Nephron (organoid): ENCODE data around the gene ODAD4.

ENCODE experiments used
- H3K27ac Mint-ChIP-seq, 3 experiments: 2 replicates each; pipeline ENCODE4 v1.8.0; 2020; ENCODE audit warnings: mixed read lengths in 3 of 3, mild to moderate bottlenecking in 2 of 3, moderate library complexity in 1 of 3
- H3K27me3 Mint-ChIP-seq: 2 replicates; pipeline ENCODE4 v1.8.0; 2021; ENCODE audit warnings: low read depth, mild to moderate bottlenecking, moderate library complexity, mixed read lengths
- H3K36me3 Mint-ChIP-seq: 2 replicates; pipeline ENCODE4 v1.8.0; 2020; ENCODE audit warnings: low read depth, mixed read lengths
- H3K4me1 Mint-ChIP-seq: 2 replicates; pipeline ENCODE4 v1.8.0; 2020; ENCODE audit warnings: mixed read lengths
- H3K4me3 Mint-ChIP-seq, 3 experiments: 2 replicates each; pipeline ENCODE4 v1.8.0; 2020; ENCODE audit warnings: mild to moderate bottlenecking in 3 of 3, mixed read lengths in 3 of 3, moderate library complexity in 2 of 3
- H3K9me3 Mint-ChIP-seq: 2 replicates; pipeline ENCODE4 v1.8.0; 2020; ENCODE audit warnings: mixed read lengths
- TF ChIP-seq, protein P1 (sequence below), 3 experiments: fragments of 200-600 bp; sonication (generic); IDR thresholded peaks; one replicate each; pipeline ENCODE4 v1.5.0; 2021; ENCODE audit warnings: antibody characterized with exemption in 3 of 3; ENCODE audit not compliant: unreplicated experiment in 3 of 3

ODAD4 gene

GRCh38 chr17:41962111-41962510 lies 31.7 kb downstream of the ODAD4 start:
- TF ChIP-seq, protein P1, sequence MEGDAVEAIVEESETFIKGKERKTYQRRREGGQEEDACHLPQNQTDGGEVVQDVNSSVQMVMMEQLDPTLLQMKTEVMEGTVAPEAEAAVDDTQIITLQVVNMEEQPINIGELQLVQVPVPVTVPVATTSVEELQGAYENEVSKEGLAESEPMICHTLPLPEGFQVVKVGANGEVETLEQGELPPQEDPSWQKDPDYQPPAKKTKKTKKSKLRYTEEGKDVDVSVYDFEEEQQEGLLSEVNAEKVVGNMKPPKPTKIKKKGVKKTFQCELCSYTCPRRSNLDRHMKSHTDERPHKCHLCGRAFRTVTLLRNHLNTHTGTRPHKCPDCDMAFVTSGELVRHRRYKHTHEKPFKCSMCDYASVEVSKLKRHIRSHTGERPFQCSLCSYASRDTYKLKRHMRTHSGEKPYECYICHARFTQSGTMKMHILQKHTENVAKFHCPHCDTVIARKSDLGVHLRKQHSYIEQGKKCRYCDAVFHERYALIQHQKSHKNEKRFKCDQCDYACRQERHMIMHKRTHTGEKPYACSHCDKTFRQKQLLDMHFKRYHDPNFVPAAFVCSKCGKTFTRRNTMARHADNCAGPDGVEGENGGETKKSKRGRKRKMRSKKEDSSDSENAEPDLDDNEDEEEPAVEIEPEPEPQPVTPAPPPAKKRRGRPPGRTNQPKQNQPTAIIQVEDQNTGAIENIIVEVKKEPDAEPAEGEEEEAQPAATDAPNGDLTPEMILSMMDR (IDR thresholded peaks at IDR 0.05; ENCODE audit: unreplicated experiment in 3 of 3): no peak
- Mint-ChIP-seq H3K27ac (no peak overlapping the region), H3K9me3 (no peaks in the 10 kb centered on the region), H3K36me3 (no peaks in the 10 kb centered on the region), H3K27me3 (peaks cover 16% of the 10 kb centered on the region), H3K4me1 (peaks cover 49% of the 10 kb centered on the region), H3K4me3 (no peak overlapping the region)

- H3K9me3 Mint-ChIP-seq: no peaks in the 10 kb centered on the region
- peaks cover 45% of the 10 kb centered on the region for H3K4me1 Mint-ChIP-seq
- peak overlapping the region; percentile 19 to 51 (median 44) for H3K27ac Mint-ChIP-seq
- peaks cover 16% of the 10 kb centered on the region for H3K27me3 Mint-ChIP-seq
- TF ChIP-seq, protein P1 (IDR thresholded peaks at IDR 0.05; ENCODE audit: unreplicated experiment in 3 of 3): peak; percentile 75 to 91 (median 89)
- peaks cover 2% of the 10 kb centered on the region for H3K36me3 Mint-ChIP-seq
- H3K4me3 Mint-ChIP-seq: peak overlapping the region; percentile 49 to 69 (median 58)
Measured at GRCh38 chr17:41962768-41963434, 32.5 kb downstream of the ODAD4 start.

GRCh38 chr17:41965694-41966462 lies 35.5 kb downstream of the ODAD4 start:
- TF ChIP-seq, protein P1 (IDR thresholded peaks at IDR 0.05; ENCODE audit: unreplicated experiment in 3 of 3): no peak

GRCh38 chr17:41966463-41967140 lies 36.2 kb downstream of the ODAD4 start, which contains the start of gene CNP:
TSS of gene CNP (plus strand) at chr17:41966795. CDS start at chr17:41966885, 90 bp downstream.
- Mint-ChIP-seq H3K36me3 (peaks cover 28% of the 10 kb centered on the region), H3K27ac (peak within 1 kb of the TSS; percentile 73 to 86 (median 75)), H3K27me3 (peaks cover 5% of the 10 kb centered on the region), H3K4me1 (peaks cover 45% of the 10 kb centered on the region), H3K4me3 (peak within 1 kb of the TSS; percentile 84 to 88 (median 87)), H3K9me3 (no peaks in the 10 kb centered on the region)
- TF ChIP-seq, protein P1 (IDR thresholded peaks at IDR 0.05; ENCODE audit: unreplicated experiment in 3 of 3): no peak

More at GRCh38 chr17:41965694-41966462, 35.5 kb downstream of the ODAD4 start:
- Mint-ChIP-seq H3K4me1 (peaks cover 46% of the 10 kb centered on the region), H3K27ac (peak overlapping the region; percentile 73 to 86 (median 75)), H3K4me3 (peak overlapping the region; percentile 82 to 87 (median 84)), H3K9me3 (no peaks in the 10 kb centered on the region), H3K36me3 (peaks cover 23% of the 10 kb centered on the region), H3K27me3 (peaks cover 5% of the 10 kb centered on the region)

DNA sequence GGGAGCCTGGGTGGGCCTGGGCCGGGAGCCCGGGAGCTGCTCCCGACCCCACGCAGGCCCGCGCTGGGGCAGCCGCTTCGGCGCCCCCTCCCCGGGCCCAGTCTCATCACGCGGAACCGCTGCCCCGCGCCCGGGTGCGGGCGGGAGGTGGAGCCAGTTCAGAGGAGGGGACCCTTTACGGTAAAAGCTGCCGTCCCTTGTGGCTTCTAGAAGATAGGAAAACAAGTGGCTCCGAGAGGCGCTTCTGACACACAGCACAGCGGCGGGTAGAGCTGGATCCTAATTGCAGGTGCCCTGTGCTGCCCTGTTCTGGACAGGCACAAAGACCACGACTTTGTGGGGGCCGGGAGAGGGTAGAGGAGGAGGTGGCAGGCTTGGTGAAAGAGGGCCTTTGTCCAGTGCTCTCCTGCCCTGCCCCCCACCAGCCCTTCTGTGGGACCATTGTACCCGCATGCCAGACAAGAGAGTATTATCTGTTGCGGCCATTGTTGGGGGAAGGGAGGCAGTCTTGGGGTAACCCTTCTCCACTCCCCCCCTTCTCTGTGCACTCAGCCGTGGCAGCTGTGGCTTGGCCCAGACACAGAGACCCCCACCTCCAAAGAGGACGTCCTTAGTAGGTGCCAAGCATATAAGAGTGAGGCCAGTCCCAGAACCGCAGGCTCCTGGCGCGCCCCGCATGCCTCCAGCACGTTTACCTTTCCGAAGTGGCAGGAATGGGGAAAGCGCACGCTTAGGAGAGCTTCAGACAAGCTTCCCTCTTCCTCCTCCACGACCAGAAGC lies 36.9 kb downstream of the ODAD4 start:
- Mint-ChIP-seq H3K4me1 (peaks cover 42% of the 10 kb centered on the region), H3K9me3 (no peaks in the 10 kb centered on the region), H3K36me3 (peaks cover 30% of the 10 kb centered on the region), H3K4me3 (peak overlapping the region; percentile 84 to 88 (median 87)), H3K27ac (peak overlapping the region; percentile 54 to 59 (median 55)), H3K27me3 (no peaks in the 10 kb centered on the region)
- TF ChIP-seq, protein P1 (IDR thresholded peaks at IDR 0.05; ENCODE audit: unreplicated experiment in 3 of 3): no peak
